AG08396 (cell line): Measurements from ENCODE around the gene CMTM4.
"Not testable (repeated sequence)": the region's sequence is repeated elsewhere in the genome, so short reads cannot be mapped to it uniquely, and the experiment has no call there.

ENCODE experiments used
- DNase-seq: peaks from one replicate; pipeline ENCODE4 v3.0.0; 2012; ENCODE audit warnings: low spot score, mixed read lengths

CMTM4 gene

GRCh38 chr16:66705790-66706505, 9.4 kb upstream of the CMTM4 start:
- peak; percentile 60 for DNase-seq

- DNase-seq = no peak
Measured at GRCh38 chr16:66703406-66704215, 7.1 kb upstream of the CMTM4 start.

DNA sequence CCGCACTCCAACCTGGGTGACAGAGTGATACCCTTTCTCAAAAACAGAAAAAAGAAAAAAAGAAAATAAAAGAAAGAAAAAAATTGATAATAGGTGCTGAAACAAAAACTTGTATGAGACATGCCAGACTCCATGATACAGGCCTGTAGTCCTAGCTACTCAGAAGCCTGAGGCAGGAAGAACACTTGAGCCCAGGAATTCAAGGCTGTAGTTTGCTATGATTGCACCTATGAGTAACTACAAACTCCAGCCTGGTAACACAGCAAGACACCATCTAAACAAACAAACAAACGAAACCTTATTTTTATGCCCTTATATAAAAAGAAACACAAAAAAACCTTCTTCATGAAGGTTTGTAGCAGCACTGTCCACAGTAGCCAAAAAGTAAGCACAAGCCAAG, 5.0 kb upstream of the CMTM4 start:
- DNase-seq = no peak

DNA sequence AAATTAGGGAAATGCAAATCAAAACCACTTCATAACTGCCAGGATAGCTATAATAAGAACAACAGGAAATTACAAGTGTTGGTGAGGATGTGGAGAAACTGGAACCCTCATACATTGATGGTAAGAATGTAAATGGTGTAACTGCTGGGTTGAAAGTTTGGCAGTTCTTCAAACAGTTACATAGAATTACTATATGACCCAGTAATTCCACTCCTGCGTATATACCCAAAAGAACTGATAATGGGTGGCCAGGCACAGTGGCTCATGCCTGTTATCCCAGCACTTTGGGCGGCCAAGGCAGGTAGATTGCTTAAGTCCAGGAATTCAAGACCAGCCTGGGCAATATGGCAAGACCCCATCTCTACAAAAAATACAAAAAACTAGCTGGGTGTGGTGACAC, 4.5 kb upstream of the CMTM4 start:
- DNase-seq = no peak

- no peak for DNase-seq
Measured at GRCh38 chr16:66699898-66700297, 3.4 kb upstream of the CMTM4 start.

- DNase-seq = no peak
Measured at GRCh38 chr16:66698046-66698445, 1.5 kb upstream of the CMTM4 start.

GRCh38 chr16:66695935-66696668, 441 bp downstream of the CMTM4 start:
- DNase-seq = no peak

DNA sequence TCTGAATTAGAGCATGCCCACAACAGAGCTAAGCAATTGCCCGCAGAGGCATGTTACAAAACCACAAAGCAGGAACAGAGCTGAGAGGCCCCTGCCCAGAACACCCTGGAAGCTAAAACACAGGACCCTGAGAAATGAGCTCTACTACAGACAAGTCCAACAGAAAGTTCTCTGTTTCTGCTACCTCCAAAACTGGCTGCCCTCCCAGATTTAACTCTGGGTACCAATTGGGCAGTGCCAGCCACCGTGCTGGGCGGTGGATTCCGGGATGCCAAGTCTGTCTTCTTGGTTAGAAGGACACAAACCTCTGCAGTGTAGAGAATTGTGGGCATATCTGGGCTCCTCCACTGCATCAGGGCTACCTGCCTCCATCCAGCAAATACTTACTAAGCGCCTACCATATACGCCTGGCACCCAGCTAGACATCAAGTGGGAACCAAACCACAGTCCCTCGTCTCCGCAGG, 1.0 kb downstream of the CMTM4 start:
- no peak for DNase-seq

- DNase-seq = no peak
Measured at GRCh38 chr16:66693149-66693548, 3.4 kb downstream of the CMTM4 start.

DNA sequence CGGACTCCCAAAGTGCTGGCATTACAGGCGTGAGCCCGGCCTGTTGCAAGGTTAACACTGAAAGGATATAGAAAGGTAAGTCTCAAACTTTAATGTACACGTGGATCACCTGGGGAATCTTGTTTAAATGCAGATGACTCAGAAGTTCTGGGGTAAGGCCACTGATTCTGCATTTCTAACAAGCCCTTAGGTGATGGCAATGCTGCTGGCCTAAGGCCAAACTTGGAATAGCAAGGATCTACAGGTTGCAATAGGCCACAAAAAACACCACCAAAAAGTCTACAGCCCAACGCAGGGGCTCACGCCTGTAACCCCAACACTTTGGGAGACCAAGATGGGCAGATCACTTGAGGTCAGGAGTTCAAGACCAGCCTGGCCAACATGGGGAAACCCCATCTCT, 4.2 kb downstream of the CMTM4 start:
- DNase-seq = no peak

- DNase-seq = no peak
Measured at GRCh38 chr16:66691234-66691633, 5.3 kb downstream of the CMTM4 start.

GRCh38 chr16:66690106-66690847, 6.3 kb downstream of the CMTM4 start:
- DNase-seq = no peak

- DNase-seq = no peak
Measured at GRCh38 chr16:66689282-66689681, 7.3 kb downstream of the CMTM4 start.

DNA sequence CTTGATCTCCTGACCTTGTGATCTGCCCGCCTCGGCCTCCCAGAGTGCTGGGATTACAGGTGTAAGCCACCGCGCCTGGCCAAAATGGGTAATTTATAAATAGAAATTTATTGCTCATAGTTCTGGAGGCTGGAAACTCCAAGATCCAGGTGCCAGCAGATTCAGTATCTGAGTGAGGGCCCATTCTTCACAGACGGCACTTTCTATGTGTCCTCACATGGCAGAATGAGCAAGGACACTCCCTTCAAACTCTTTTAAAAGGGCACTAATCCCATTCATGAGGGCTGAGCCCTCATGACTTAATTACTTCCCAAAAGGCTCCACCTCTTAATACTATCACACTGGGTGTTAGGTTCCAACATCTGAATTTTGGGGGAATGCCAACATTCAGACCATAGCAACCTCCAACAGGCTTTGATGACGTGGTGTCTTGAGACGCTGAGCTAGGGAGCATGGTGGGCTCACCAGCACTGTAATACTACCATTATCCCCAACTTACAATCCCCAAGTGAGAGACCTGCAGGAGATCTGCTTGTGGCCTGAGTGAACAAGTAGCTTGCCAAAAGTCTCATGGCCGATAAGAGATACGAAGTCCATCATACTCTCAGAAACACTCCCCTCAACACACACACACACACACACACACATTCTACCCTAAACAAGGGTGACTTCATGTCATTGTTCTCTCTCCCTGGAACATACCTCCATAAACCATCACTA, 8.5 kb downstream of the CMTM4 start:
- no peak for DNase-seq

DNA sequence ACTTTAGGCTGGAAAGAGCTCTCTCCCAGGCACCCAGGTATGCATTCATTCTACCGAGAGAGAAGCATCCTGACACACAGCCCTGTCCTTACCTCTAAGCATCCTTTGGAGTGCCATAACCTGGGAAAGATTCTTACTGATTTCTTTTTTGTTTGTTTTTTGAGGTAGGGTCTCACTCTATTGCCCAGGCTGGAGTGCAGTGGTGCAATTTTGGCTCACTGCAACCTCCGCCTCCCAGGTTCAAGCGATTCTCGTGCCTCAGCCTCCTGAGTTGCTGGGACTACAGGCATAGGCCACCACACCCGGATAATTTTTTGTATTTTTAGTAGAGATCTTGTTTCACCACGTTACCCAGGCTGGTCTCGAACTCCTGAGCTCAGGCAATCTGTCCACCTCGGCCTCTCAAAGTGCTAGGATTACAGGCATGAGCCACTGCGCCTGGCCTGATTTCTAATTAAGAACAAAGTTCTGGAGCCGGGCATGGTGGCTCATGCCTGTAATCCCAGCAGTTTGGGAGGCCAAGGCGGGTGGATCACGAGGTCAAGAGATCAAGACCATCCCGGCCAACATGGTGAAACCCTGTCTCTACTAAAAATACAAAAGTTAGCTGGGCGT, 10.9 kb downstream of the CMTM4 start:
- DNase-seq = not testable (repeated sequence)

- DNase-seq = no peak
Measured at GRCh38 chr16:66682271-66682670, 14.3 kb downstream of the CMTM4 start.

DNA sequence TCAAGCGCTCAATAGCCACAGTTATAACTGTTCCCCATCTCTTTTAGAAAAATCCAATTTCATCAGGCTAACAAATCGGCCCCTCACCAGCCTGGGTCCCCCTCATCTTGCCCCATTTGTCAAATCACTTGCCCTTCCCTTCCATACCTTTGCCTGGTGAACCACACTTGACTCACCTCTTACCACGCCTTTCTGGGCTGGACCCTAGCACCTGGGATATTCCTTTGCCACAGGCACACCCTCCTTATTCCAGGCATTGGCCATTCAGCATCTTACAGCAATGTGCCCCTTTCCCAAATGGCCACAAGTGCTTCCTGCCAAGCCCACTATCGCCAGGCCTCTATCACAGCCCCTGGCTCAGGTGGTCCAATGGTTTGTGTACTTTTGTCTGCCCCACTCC, 14.9 kb downstream of the CMTM4 start:
- no peak for DNase-seq

- DNase-seq = no peak
Measured at GRCh38 chr16:66678337-66678736, 18.2 kb downstream of the CMTM4 start.

DNA sequence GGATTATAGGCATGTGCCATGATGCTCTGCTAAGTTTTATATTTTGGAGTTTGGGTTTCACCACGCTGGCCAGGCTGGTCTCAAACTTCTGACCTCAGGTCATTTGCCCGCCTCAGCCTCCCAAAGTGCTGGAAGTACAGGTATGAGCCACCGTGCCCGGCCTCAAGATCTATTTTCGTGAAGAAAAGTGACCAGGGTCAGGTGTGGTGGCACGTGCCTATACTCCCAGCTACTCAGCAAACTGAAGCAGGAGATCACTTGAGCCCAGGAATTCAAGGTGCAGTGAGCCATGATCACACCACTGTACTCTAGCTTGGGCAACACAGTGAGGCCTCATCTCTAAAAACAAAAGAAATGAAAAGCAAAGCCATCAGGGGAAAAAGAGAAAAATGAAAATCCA, 18.7 kb downstream of the CMTM4 start:
- DNase-seq = no peak

DNA sequence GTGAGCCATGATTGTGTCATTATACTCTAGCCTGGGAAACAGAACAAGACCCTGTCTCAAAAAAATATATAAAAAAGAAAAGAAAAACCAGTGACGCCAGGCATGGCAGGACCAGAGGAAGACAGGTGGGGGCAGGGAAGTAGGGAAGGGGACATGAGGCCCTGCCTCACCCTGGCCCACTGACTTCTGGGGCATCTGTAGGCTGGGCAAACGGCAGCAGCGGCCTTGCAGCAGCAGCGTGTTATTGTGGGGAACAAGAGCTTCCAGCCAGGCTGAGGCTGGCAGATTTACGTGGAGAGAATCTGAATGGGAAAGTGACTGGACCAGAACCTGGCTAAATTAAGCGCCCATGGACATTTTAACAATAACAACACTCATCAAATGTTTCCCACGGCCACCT, 19.4 kb downstream of the CMTM4 start:
- DNase-seq = no peak

DNA sequence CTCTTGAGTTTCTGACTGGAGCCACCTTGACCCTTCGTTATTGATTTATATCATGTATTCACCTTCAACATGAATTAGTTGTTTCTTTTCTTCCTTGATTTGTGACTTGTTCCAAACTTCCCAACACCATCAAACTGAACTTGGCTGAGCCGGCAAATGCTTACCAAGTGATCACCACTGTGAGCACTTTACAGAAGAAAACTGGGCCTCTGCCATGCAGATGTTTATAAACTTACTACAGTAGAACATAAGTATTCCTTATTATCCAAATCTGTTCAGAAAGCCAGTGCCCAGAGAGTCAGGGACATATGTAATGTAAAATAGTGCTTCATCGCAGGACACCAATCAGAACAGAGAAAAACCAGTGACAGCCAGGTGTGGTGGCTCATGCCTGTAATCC, 19.9 kb downstream of the CMTM4 start:
- no peak for DNase-seq
